Ascending aorta (tissue), 2 donors: ENCODE data around the gene CIRBP. TPM values are rescaled to one million over a fixed set of nuclear protein-coding genes. Genes with fewer than 3 reads are reported as not detected.
"Not testable (repeated sequence)": the region's sequence is repeated elsewhere in the genome, so short reads cannot be mapped to it uniquely, and the experiment has no call there.

Source experiments
- DNase-seq, 2 donors: peaks; one replicate each; pipeline ENCODE4 v3.0.0-alpha.2; 2019; ENCODE audit warnings: low spot score in 2 of 2
- H3K27ac ChIP-seq, 2 donors: fragments of 200-600 bp; sonication (generic); one replicate each; pipeline ENCODE4 v1.5.1; 2016 to 2017; ENCODE audit warnings: mild to moderate bottlenecking in 1 of 2
- H3K27me3 ChIP-seq: fragments of 200-600 bp; sonication (generic); one replicate; pipeline ENCODE4 v1.5.1; 2017
- H3K36me3 ChIP-seq, 2 donors: fragments of 200-600 bp; sonication (generic); one replicate each; pipeline ENCODE4 v1.5.1; 2016
- H3K4me1 ChIP-seq, 2 donors: fragments of 200-600 bp; sonication (generic); one replicate each; pipeline ENCODE4 v1.5.1; 2016 to 2017; ENCODE audit warnings: mild to moderate bottlenecking in 1 of 2
- H3K4me3 ChIP-seq, 2 donors: fragments of 200-600 bp; sonication (generic); one replicate each; pipeline ENCODE4 v1.5.1; 2016 to 2017; ENCODE audit warnings: mild to moderate bottlenecking in 1 of 2
- H3K9me3 ChIP-seq, 2 donors: fragments of 200-600 bp; sonication (generic); one replicate each; pipeline ENCODE4 v1.5.1; 2016
- intact Hi-C: fragments of 100-400 bp; cut with DNase I; formaldehyde crosslinking; loops from one replicate; pipeline ENCODE4 v1.15.1; 2023
- total RNA-seq: library from RNA; depleted of rRNA; stranded (reverse); fragments of >200 nt; gene quantifications from one replicate; pipeline ENCODE4 v1.1.0, GENCODE V29; 2016
- TF ChIP-seq, protein P1 (sequence below), 3 experiments: fragments of 200-600 bp in 2 of 3; fragments of 450-650 bp in 1 of 3; sonication (generic) in 2 of 3; IDR thresholded peaks; one replicate each; pipeline ENCODE4 v1.5.1; 2016 to 2019; ENCODE audit warnings: antibody characterized with exemption in 3 of 3, mild to moderate bottlenecking in 1 of 3, moderate library complexity in 1 of 3

Gene CIRBP
- total RNA-seq, 1 donor from 2014 or later = 442 TPM

DNA sequence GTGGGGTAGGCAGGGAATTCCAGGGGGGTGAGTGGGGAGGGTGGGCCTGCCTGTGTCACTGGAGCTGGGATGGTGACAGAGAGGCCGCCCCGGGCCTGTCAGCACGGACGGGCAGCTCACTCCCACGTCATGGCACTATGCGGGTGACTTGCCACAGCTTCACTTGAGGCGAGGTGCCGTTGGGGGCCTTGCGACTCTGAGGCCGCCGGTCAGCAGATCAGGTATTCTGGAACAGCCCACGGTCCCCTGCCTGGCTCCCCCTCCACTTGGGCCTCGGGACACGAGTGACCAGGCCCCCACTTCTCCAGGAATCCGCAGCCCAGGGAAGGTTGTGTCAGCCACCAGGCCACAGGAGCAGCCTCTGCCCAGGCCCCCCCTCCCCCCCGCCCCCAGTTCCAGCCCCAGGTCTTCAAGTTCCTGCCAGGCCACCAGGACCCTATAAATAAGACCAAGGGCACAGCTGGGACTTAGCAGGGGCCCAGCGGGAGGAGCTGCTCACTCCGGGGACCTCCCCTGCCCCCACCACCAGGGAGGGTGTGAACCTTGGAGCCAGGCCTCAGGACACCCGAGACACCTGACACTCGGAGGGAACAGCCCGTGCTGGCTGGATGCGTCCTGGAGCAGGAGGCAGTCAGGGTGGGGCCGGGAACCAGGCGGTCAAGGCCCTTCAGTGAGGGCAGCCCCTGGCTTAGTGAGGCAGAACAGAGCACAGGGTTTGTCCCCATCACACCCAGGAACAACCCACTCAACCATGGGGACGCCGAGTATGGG is 23.5 kb upstream of the CIRBP start:
- intact Hi-C loops = loop anchor here (10.0 kb wide), 1 partner anchor 321 kb away; the partner anchor contains the start of gene ARID3A
- TF ChIP-seq, protein P1, sequence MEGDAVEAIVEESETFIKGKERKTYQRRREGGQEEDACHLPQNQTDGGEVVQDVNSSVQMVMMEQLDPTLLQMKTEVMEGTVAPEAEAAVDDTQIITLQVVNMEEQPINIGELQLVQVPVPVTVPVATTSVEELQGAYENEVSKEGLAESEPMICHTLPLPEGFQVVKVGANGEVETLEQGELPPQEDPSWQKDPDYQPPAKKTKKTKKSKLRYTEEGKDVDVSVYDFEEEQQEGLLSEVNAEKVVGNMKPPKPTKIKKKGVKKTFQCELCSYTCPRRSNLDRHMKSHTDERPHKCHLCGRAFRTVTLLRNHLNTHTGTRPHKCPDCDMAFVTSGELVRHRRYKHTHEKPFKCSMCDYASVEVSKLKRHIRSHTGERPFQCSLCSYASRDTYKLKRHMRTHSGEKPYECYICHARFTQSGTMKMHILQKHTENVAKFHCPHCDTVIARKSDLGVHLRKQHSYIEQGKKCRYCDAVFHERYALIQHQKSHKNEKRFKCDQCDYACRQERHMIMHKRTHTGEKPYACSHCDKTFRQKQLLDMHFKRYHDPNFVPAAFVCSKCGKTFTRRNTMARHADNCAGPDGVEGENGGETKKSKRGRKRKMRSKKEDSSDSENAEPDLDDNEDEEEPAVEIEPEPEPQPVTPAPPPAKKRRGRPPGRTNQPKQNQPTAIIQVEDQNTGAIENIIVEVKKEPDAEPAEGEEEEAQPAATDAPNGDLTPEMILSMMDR (IDR thresholded peaks at IDR 0.05) = no peak
- peak overlapping the region; percentile 14 to 49 for H3K4me3 ChIP-seq
- H3K4me1 ChIP-seq = peaks cover 38 to 61% of the 10 kb centered on the region in 2 donors
- peak overlapping the region; percentile 85 to 92 for H3K27ac ChIP-seq
- H3K27me3 ChIP-seq = no peaks in the 10 kb centered on the region
- H3K9me3 ChIP-seq = no peaks in the 10 kb centered on the region
- DNase-seq = peak in 1 of 2 donors; percentile 80
- peaks cover 0 to 4% of the 10 kb centered on the region in 2 donors for H3K36me3 ChIP-seq

DNA sequence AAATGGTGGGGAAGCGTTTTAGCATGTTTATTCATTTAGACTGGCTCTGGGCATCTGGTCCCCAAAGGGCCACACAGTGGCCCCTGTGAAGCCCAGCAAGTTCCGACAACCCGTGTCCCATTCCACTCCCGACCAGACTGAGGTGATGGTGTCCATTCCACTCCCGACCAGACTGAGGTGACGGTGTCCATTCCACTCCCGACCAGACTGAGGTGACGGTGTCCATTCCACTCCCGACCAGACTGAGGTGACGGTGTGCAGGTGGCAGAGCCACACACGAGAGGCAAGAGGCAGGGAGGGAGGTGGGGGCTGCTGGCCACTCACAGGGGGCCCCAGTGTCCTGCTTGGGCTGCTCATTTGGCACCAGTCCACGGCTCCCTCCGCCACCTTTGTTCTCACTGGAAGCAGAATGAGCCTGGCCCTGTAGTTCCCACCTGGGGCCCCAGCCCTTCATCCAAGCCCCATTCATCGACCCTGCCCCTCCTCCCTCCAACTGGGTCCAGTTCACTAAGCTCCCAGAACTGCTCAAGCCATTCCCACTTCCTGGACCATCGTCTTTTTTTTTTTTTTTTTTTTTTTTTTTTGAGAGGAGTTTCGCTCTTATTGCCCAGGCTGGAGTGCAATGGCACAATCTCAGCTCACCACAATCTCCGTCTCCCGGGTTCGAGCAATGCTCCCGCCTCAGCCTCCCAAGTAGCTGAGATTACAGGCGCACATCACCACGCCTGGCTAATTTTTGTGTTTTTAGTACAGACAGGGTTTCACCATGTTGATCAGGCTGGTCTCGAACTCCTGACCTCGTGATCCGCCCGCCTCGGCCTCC is 22.7 kb upstream of the CIRBP start:
- intact Hi-C loops = loop anchor here (10.0 kb wide), 1 partner anchor 322 kb away; the partner anchor contains the start of gene ARID3A
- Histone ChIP-seq H3K27ac (peak overlapping the region; percentile 85 to 92), H3K4me1 (peaks cover 32 to 54% of the 10 kb centered on the region in 2 donors), H3K36me3 (peaks cover 1 to 10% of the 10 kb centered on the region in 2 donors)
- H3K9me3 ChIP-seq, H3K27me3 ChIP-seq, H3K4me3 ChIP-seq, DNase-seq: not testable (repeated sequence)

DNA sequence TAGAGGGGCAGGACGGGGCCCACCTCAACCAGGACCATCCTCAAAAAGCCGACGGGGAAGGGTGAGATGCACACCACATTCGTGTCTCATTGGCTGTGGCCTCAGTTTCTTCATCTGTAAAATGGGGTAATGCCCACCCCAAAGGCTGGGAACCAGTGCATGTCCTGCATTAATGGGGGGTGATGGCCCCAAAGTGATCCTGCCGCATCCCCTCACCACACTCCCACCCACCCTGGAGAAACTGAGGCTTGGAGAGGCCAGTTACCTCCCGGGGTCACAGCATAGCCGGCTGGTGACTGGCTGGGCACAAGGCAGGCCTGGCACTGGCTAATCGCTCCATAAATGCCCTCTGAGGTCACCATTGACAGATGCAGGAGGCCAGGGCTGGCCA is 21.4 kb upstream of the CIRBP start:
- intact Hi-C loops = loop anchor here (1.0 to 10.0 kb wide), 2 partner anchors 19 to 323 kb away; partner anchors contain the start of gene ARID3A

DNA sequence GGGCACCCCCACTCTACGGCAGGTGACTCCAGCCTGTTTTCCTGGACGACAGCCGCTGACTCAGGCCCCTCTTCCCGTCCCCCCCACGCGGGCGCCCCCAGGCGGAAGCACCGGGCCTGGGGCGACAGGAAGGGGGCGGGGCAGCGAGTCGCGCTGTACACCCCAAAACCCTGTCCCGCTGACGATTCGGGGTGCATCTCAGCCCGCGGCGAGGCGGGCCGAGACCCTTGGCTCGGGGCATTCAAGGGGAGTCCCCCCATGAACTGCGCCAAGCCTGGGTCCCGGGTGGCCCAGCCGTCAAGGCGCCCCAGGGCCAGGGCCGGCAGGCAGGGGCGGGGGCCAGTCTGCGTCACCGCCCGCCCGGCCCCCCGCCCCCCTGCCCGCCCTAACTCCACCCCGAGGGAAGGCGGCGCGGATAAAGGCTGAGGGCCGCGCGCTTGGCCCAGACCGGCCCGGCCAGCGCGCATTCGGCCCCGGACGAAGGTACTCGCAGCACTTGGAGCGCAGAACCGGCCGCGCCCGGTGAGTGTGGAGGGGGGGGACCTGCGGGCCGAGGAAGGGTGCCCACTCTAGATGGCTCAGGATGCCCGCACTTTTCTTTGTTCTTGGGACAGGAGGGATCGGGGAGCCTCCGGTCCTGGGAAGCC is 20.9 kb upstream of the CIRBP start, which contains the start of gene MIDN:
MIDN (plus strand) TSS at position 445 of the 647 bp plus-strand sequence. CDS start 1,714 bp downstream, outside the sequence.
- TF ChIP-seq, protein P1 (IDR thresholded peaks at IDR 0.05) = peak in 2 of 3 experiments; percentile 41 to 48
- peaks cover 28 to 45% of the 10 kb centered on the region in 2 donors for H3K4me1 ChIP-seq
- peak within 1 kb of the TSS; percentile 92 to 99 for H3K27ac ChIP-seq
- H3K27me3 ChIP-seq = no peaks in the 10 kb centered on the region
- peak; percentile 75 to 92 for DNase-seq
- peak within 1 kb of the TSS; percentile 67 to 95 for H3K4me3 ChIP-seq
- peaks cover 6 to 15% of the 10 kb centered on the region in 2 donors for H3K36me3 ChIP-seq
- no peaks in the 10 kb centered on the region for H3K9me3 ChIP-seq
- intact Hi-C loops = loop anchor here (1.0 to 10.0 kb wide), 2 partner anchors 18 to 323 kb away; partner anchors contain the start of gene ARID3A

More for the DNA sequence above, 21.4 kb upstream of the CIRBP start:
- peak overlapping the region; percentile 67 to 95 for H3K4me3 ChIP-seq
- H3K4me1 ChIP-seq = peaks cover 31 to 50% of the 10 kb centered on the region in 2 donors
- H3K27ac ChIP-seq = peak overlapping the region; percentile 92 to 99
- TF ChIP-seq, protein P1 (IDR thresholded peaks at IDR 0.05) = no peak
- H3K36me3 ChIP-seq = peaks cover 6 to 15% of the 10 kb centered on the region in 2 donors
- DNase-seq = no peak
- H3K27me3 ChIP-seq = no peaks in the 10 kb centered on the region
- no peaks in the 10 kb centered on the region for H3K9me3 ChIP-seq

DNA sequence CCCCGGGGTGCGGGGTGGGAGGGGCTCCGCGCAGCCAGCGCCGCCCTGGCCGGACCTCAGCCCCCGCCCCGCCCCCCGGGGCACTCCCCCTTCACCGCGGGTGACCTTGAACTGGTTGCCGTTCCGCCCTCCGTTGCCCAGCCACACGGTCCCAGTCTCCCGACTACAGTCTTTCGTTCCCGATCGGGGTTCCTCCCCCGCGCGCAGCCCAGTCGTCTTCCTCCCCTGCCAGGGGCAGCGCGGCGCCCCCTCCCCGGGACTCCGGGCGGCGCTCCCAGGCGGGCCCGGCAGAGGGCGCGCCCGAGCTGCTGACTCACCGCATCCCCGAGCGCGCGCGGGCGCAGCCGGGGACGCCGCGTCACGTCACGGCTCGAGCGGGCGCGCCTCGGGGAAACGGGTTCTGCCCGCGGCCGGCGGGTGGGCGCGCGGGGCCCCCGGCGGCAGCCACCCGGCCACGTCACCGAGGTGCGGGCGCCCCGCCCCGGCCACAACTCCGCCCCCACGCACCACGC is 20.3 kb upstream of the CIRBP start:
- H3K4me3 ChIP-seq = peak overlapping the region; percentile 67 to 95
- H3K36me3 ChIP-seq = peaks cover 8 to 20% of the 10 kb centered on the region in 2 donors
- TF ChIP-seq, protein P1 (IDR thresholded peaks at IDR 0.05) = peak; percentile 72 to 99 (median 73)
- H3K27me3 ChIP-seq = no peaks in the 10 kb centered on the region
- peaks cover 31 to 44% of the 10 kb centered on the region in 2 donors for H3K4me1 ChIP-seq
- no peaks in the 10 kb centered on the region for H3K9me3 ChIP-seq
- intact Hi-C loops = loop anchor here (1.0 to 10.0 kb wide), 3 partner anchors 17 to 324 kb away; partner anchors contain the start of genes ARID3A and CIRBP
- peak in 1 of 2 donors; percentile 90 for DNase-seq
- peak overlapping the region; percentile 92 to 99 for H3K27ac ChIP-seq
